OCI-LY7 (cell line): Measurements from ENCODE around the gene GADD45B. TPM values are rescaled to one million over a fixed set of nuclear protein-coding genes. Genes with fewer than 3 reads are reported as not detected.

Experiments
- BruUV-seq: library from RNA; stranded (reverse); fragments of 400-500 nt; replicated peaks from 2 replicates; lab custom pipeline; 2021; lab: Mats Ljungman, UMichigan
- CTCF ChIA-PET: fragments of 300-600 bp; sonication (Branson Sonifier 250); formaldehyde crosslinking; loops from one replicate; lab custom pipeline; 2022; ENCODE audit warnings: antibody characterized with exemption; ENCODE audit not compliant: unreplicated experiment; lab: Charles Lee
- POLR2A ChIA-PET: fragments of 300-600 bp; sonication (Branson Sonifier 250); formaldehyde crosslinking; loops from one replicate; lab custom pipeline; 2022; ENCODE audit warnings: antibody characterized with exemption; lab: Charles Lee
- DNase-seq: peaks from one replicate; pipeline ENCODE4 v3.0.0-alpha.2; 2015; ENCODE audit warnings: low spot score
- H2AFZ ChIP-seq: fragments of 200-600 bp; sonication (generic), shearing (Covaris generic); 2 replicates; pipeline ENCODE4 v1.6.1; 2014; ENCODE audit warnings: mild to moderate bottlenecking, antibody characterized with exemption, low read length, moderate library complexity
- H3K27ac ChIP-seq: fragments of 200-600 bp; sonication (generic); 2 replicates; pipeline ENCODE4 v1.5.1; 2014; ENCODE audit warnings: mixed run types, low read depth, mild to moderate bottlenecking, moderate library complexity, low read length, inconsistent platforms; ENCODE audit not compliant: poor library complexity, severe bottlenecking
- H3K36me3 ChIP-seq: fragments of 200-600 bp; sonication (generic); 2 replicates; pipeline ENCODE4 v1.6.1; 2014; ENCODE audit warnings: mild to moderate bottlenecking, antibody characterized with exemption, low read length, moderate library complexity, mixed read lengths; ENCODE audit not compliant: insufficient read depth
- H3K4me1 ChIP-seq: fragments of 200-600 bp; sonication (generic); 2 replicates; pipeline ENCODE4 v1.5.1; 2014; ENCODE audit warnings: mild to moderate bottlenecking, low read length; ENCODE audit not compliant: insufficient read depth, poor library complexity, severe bottlenecking
- H3K4me2 ChIP-seq: fragments of 200-600 bp; sonication (generic); 2 replicates; pipeline ENCODE4 v1.6.1; 2014; ENCODE audit warnings: mild to moderate bottlenecking, low read length
- H3K4me3 ChIP-seq: fragments of 200-600 bp; sonication (generic); 2 replicates; pipeline ENCODE4 v1.5.1; 2014; ENCODE audit warnings: mild to moderate bottlenecking, low read depth, low read length; ENCODE audit not compliant: poor library complexity, severe bottlenecking
- H3K79me2 ChIP-seq: fragments of 200-600 bp; sonication (generic); 2 replicates; pipeline ENCODE4 v1.6.1; 2016; ENCODE audit warnings: low read depth, mild to moderate bottlenecking, low read length, moderate library complexity, mixed read lengths; ENCODE audit not compliant: insufficient read depth
- H3K9me2 ChIP-seq: fragments of 200-600 bp; sonication (generic); 2 replicates; pipeline ENCODE4 v1.6.1; 2016; ENCODE audit warnings: mild to moderate bottlenecking, low read length, mixed read lengths; ENCODE audit not compliant: insufficient read depth
- H3K9me3 ChIP-seq: fragments of 200-600 bp; sonication (generic); 2 replicates; pipeline ENCODE4 v1.6.1; 2014; ENCODE audit warnings: mild to moderate bottlenecking, mixed run types, low read length, mixed read lengths
- H4K20me1 ChIP-seq: fragments of 200-600 bp; sonication (generic); 2 replicates; pipeline ENCODE4 v1.6.1; 2014; ENCODE audit warnings: mild to moderate bottlenecking, antibody characterized with exemption, low read length, moderate library complexity, mixed read lengths; ENCODE audit not compliant: insufficient read depth
- CTCF ChIP-seq: fragments of 200-600 bp; sonication (generic); conservative IDR thresholded peaks from 2 replicates; pipeline ENCODE4 v1.5.1; 2014; ENCODE audit warnings: mild to moderate bottlenecking, antibody characterized with exemption, low read length, moderate library complexity, mixed read lengths
- EZH2phosphoT487 ChIP-seq: fragments of 200-600 bp; sonication (generic); IDR thresholded peaks from 2 replicates; pipeline ENCODE4 v1.6.1; 2018; ENCODE audit warnings: low read depth, borderline replicate concordance, mild to moderate bottlenecking, mixed run types, antibody characterized with exemption, low read length, moderate library complexity, mixed read lengths
- intact Hi-C: fragments of 100-400 bp; cut with micrococcal nuclease; formaldehyde crosslinking; loops from one replicate; pipeline ENCODE4 v1.10.0; 2022; ENCODE audit not compliant: unreplicated experiment
- total RNA-seq, 2 experiments: library from RNA; depleted of rRNA in 1 of 2; stranded (reverse); fragments of >200 nt in 1 of 2; shearing (Covaris generic) in 1 of 2; gene quantifications; 2 replicates each; pipeline ENCODE4 v1.2.3, GENCODE V29; 2014 to 2022

Gene GADD45B
- total RNA-seq, 2 experiments from 2014 or later = 40.5 to 98.4 TPM

GRCh38 chr19:2500156-2500555 lies 24.2 kb downstream of the GADD45B start:
- POLR2A ChIA-PET = no interaction called here
- Histone ChIP-seq H2AFZ (no peak overlapping the region), H3K4me1 (peaks cover 13% of the 10 kb centered on the region), H3K27ac (no peak overlapping the region), H3K4me2 (no peak overlapping the region), H3K79me2 (no peaks in the 10 kb centered on the region), H3K9me3 (no peaks in the 10 kb centered on the region), H4K20me1 (no peaks in the 10 kb centered on the region), H3K4me3 (no peak overlapping the region), H3K9me2 (no peaks in the 10 kb centered on the region), H3K36me3 (no peaks in the 10 kb centered on the region)
- CTCF ChIA-PET = no interaction called here
- intact Hi-C loops = no loop called here
- no peak for DNase-seq
- TF ChIP-seq EZH2phosphoT487 (no peak), CTCF (no peak)
- BruUV-seq = no TSS peak

GRCh38 chr19:2500841-2501261 lies 24.9 kb downstream of the GADD45B start:
- intact Hi-C loops = no loop called here
- POLR2A ChIA-PET = no interaction called here

More at GRCh38 chr19:2500841-2501261, 24.9 kb downstream of the GADD45B start:
- CTCF ChIA-PET = no interaction called here
- H3K4me3 ChIP-seq = no peak overlapping the region
- no peak for TF ChIP-seq EZH2phosphoT487
- TF ChIP-seq CTCF = no peak
- no peak overlapping the region for H2AFZ ChIP-seq
- H3K4me2 ChIP-seq = no peak overlapping the region
- H3K4me1 ChIP-seq = peaks cover 6% of the 10 kb centered on the region
- H3K9me2 ChIP-seq = no peaks in the 10 kb centered on the region
- H3K27ac ChIP-seq = no peak overlapping the region
- no peaks in the 10 kb centered on the region for H3K9me3 ChIP-seq
- no peaks in the 10 kb centered on the region for H3K36me3 ChIP-seq
- no peak for DNase-seq
- no peaks in the 10 kb centered on the region for H4K20me1 ChIP-seq
- no peaks in the 10 kb centered on the region for H3K79me2 ChIP-seq
- no TSS peak for BruUV-seq
